Stimulated activated naive CD4-positive, alpha-beta T cell treated with Interleukin-2 at 50 U/mL for 16 hours (primary cell): ENCODE measurements around the gene PITX1.

Experiments used
- DNase-seq: peaks from one replicate; lab custom pipeline; 2025; lab: John Stamatoyannopoulos, UW

PITX1 gene

DNA sequence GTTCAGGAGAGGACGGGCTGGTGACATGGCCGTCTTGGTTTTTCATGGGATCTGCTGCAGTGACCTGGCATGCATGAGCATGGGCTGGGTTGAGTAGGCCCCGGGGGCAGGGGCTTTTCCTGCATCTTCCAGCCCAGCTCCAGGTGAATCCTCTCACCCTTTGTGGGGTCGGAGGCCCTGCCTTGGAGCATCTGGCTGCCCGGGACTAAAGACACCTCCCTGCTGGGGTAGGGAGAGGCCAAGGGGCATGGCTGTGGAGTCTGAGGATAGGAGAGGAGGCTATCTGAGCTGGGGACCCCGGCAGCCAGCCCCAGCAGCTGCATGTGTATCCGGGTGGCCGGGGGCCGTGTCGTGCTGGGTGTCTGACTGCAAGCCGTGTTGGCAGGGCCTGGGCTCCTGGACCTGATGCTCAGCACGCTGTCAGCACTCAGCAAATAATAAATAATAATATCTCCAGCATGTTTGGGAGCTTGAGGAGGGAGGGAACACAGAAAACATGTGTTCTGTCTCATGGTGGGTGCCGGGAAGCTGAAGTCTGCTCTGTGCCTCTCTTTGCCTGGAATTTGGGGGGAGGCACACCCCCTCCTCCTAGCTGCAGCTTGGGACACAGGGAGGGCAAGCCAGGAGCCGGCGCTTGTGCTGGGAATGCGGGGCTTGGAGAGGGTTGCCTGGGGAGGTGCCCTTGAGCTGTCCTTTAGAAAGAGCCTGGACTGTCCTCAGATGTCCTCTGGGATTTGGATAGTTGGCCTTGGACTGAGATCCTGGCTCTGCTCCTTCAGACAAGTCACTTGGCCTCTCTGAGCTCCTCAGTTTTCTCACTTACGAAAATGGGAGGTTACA lies 28.4 kb upstream of the PITX1 start:
- DNase-seq: no peak

DNA sequence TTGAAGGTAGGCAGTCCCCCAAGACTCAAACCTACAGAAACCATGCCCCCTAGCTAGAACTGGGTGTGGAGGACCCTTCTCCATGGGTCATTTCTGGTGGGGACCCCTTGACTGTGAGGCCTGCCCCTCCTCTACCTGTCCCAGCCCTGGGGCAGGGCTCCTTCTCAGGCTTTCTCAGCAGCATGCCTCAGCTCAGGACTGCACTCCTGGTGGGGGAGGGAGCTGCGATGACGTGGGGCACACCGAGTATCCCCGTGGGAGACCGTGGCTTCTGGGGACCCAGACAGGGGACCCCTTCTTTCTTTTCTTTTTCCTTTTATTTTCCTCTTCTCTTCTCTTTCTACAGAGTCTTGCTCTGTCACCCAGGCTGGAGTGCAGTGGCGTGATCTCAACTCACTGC lies 27.0 kb upstream of the PITX1 start:
- DNase-seq: no peak

DNA sequence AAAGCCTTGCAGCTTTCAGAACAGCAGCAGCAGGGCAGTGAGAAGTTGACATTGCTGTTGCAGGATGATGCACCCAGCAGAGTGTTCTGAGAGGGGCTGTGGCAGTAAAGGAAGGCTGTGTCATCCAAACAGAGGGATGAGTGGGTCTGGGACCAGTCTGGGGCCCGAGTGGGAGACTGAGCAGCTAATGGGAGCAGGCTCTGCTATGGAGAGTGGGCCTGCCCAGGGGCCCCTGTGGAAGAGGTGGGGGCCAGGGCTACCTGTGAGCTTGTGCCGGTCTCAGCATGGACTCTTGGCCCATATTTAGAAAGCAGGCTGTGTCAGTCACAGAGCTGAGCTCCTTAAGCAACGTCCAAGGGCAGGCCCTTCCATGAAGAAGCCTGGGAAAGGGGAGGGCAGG lies 26.0 kb upstream of the PITX1 start:
- DNase-seq: no peak

DNA sequence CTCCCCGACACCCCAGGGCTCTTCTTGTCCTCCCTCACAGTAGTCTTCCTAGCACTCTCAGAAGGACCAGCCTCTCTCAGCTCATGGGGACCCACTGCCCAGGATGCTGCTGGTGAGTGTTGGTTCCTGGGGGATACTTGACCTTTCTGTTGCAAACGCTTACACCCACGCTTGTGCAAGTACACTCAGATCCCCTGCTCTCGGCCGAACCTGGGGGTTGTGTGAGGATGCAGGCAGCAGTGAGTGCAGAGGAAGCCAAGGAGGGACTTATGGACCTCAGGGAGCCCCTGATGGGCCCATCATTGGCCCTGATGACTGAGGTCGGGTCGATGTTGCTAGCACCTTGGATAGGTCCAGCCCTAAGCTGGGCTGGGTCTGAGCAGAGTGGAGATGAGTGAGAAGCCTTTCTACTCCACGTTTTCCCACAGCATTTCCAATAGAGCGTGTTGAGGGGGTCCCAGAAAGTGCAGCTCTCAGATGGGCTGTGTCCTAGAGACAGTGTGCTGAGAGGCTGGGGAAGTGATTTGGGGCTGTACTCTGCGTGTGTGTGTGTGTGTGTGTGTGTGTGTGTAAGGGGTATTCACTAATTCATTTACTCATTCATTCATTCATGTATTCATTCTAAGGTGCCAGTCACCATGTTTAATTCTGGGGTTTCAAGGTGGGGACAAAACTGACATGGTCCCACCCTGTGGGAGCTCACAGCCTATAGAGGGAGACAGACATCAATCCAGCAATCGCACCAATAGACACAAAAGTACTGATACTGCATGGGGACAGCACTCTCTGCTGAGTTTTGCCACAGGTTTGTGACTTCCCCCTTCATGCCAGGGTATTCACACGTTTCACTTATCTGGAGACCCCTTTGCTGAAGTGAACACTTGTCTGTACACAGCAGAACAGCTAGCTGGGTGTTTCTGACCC lies 25.2 kb upstream of the PITX1 start:
- DNase-seq: no peak

DNA sequence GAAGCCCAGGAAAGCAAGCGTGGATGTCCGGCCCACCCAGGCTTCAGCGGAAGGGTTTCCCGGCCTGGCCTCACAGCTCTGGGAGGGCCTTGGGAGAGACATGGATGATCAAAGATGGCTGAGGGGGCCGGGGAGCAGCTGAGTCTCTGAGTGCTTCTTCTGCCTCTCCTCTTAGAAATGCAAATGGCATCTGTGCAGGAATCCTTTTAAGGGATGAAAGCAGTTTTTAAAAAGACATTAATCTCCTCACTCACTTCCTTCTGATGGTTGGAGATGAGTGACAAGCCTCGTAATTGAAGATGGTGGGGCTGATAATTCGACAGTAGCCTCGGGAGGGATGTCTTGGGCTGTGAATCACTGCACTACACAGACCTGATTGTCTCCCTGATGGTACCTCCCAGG lies 24.3 kb upstream of the PITX1 start:
- DNase-seq: no peak

DNA sequence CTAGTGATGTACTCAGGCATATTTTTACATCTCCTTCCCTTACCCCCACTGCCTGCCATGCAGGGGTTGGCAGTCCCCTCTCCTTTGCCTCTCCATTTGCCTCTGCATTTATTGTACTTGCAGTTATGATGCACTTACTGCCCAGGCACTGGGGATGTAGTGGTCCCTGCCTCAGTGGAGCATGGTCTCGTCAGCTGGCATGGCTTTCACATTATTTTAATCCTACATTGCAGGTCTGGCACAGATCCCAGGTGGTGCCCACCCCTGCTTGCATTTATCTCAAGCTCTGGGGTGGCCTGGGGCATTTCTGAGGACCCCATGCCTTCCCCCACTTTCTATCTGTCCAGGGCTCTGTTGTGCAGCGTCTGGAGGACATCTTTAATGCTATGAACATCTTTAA lies 23.2 kb upstream of the PITX1 start:
- DNase-seq: no peak

DNA sequence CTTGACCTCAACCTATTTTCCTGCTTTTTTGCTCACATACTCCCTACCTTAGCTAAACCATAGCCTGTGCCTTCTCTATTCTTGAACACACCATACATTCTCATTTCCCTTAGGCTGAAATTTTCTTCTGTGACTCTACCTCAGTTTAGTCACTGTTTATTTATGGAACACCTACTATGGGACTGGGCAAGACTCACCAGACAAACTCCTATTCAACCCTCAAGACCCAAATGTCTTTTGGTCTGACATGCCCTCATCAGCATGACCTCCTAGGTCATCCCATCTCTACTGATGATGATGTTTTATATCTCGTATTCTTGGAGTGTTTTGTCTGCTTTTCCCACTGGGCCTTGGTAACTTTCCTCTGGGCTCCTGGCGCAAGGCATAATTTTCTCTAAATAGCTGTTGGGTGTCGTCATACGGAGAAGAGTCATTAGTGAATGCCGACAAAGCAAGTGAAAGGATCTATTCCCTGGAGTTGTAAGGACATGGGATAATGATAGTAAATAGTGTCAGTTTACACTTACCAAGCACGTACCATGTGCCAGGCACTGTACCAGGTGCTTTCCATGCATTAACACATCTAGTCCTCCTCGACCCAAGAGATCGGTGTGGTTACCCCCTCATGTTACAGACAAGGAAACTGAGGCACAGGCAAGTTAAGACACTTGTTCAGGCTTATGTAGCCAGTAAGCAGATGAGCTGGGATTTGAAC lies 22.4 kb upstream of the PITX1 start:
- no peak for DNase-seq

DNA sequence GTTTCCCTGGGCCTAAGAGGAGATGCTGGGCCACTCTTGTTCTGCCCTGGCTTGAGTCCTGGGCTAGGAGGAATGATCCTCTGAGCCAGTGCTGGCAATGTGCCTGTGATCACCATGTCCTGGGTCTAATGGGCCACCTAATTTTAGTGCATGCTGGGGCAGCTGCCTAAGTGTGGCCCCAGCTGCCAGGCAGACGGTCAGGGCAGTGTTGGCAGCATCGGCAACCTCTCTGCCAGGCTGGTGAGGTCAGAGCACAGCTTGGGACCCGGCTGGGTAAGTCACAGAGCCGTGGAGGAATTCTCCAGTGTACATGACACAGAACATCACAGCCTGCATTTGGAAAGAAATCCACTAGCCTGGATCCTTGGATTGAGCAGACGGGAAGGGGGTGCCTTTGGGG lies 21.4 kb upstream of the PITX1 start:
- DNase-seq: no peak

DNA sequence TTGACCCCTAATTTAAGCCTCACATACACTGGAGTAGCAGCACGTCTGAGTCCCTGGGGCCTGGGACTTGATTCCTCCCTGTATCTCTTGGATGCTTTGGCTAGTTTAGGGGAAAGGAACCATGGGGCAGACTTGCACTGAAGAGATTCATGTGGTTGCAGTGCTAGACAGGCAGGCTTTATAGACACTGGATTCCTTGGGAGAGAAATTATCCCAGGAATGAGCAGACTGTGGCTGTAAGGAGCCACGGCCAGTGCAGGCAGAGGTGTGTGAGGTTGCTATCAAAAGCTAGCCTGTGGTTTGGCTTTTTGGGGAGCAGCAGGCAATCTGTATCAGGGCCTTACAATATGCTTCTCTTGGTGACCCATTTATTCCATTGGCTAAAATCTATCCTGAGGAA lies 20.5 kb upstream of the PITX1 start:
- no peak for DNase-seq

DNA sequence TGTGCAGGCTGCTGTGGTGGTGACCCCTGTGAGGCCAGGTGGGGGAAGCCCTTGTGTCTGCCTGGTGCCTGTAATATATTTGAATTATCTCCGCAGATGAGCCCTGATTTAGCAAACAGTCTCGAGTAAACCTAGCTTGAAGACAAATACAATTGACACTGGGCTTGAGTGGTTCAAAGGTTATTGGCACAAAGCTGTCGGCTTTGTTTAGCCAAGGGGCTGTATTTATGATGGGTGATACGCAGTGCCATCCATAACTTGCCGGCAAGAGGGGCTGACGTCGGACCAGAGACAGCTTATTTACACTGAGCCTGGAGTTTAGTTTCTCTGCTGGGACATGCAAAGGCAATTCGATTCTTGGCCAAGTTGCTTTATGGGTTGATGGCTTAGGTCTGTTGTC lies 20.0 kb upstream of the PITX1 start:
- no peak for DNase-seq

DNA sequence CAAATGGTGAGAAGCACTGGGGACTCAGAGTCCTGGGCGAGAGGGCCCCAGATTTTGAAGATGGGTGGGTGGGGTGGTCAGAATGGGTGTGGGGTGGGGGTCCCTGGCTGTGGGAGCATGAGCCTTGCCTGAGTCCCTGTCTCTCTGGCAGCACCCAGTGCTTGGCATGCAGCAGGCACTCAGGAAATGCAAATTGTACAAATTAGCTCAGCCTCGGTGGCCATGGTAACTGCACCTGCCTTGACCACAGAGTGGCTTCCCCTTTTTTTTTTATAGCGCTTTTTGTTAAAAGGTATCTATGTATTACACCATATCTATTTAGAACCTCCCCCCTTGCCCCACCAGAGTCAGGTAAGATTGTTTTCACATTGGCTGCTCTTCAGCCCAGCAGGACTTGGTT lies 19.2 kb upstream of the PITX1 start:
- DNase-seq: no peak

DNA sequence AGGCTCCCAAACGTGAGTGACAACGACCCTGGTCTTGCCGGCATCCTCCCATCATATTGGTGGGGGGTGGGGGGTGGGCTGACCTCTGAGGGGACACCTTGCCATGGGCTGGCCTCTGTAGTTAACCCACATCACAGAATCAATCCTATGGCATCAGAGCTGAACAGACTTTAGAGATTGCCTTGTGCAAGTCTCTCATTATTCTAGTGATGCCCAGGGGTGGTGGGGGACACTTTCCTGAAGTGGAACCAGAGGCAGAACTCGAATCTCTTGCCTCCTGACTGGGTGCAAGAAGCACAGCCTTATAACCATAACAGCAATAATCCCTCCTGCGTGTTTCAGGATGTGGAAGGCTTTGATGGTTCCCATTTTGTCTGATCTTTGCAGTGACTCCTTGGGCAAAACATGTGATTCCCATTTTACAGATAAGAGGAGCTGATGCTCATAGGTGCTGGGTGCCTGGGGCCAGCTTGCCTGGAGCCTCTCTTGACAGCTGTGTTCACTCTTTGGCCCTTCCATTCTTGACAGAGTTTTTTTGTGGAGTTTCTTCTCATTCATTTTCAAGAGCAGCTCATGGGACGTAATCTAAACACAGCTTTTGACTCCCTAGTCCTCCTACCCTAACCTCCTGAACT lies 18.6 kb upstream of the PITX1 start:
- no peak for DNase-seq

DNA sequence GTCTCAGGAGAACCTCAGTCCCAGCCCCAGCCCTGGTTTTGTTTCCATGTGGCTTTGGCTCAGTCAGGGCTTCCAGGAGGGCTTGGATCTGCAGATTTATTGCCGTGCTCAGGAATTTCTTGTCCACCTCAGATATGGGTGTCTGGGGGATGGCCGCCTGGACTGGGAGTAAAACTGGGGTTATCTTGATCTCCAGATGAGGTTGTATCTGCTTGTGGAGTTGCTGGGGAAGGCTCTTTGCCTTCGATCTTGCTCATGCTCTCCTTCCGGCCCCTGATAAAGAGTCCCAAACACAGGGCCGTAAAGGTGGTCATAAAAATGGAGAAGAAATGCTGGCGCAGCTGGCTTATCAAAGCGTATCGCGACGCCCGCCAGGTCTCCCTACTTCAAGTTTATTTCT lies 17.8 kb upstream of the PITX1 start:
- no peak for DNase-seq

DNA sequence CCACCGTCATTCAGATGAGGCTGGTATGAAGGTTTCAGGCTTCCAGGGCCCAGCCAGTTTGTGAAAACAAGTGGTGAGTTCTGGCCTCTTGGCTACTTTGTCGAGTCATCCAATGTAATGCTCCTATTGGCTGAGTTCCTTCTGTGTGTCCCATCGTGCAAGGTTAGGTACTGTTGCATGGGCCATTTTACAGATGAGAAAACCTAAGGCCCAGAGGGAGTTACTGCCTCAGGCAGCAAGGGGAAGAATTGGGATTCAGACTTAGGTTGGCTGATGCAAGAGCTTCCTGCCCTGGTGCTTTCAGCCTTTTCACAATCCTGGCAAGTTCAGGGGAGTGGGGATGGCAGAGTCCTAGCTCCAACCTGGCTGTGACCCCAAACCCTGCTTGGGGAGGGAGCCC lies 17.4 kb upstream of the PITX1 start:
- no peak for DNase-seq

DNA sequence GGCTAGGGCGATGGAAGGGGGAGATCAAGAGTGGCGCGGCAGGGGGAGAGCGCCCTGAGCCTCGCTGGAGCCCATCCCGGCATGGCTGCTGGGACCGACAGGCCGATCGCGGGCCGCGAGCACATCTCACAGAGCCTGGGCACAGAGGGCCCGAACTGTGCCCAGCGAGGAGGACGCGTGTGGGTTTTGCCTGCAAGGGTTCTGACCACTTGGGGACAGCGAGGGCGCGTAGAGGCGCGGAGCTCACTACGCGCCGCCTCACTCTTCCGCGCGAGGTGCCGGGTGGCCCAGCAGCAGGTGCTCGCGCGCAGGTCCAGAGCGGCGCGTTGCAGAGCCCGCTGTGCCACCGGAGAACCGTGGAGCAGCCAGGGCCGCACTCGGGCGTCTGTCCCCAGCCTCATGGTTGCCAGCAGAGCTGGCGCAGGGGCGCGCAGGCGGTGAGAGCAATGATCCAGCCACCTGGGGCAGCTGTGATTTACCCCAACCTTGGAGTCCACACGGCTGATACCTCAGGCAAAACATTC lies 16.3 kb upstream of the PITX1 start:
- no peak for DNase-seq

DNA sequence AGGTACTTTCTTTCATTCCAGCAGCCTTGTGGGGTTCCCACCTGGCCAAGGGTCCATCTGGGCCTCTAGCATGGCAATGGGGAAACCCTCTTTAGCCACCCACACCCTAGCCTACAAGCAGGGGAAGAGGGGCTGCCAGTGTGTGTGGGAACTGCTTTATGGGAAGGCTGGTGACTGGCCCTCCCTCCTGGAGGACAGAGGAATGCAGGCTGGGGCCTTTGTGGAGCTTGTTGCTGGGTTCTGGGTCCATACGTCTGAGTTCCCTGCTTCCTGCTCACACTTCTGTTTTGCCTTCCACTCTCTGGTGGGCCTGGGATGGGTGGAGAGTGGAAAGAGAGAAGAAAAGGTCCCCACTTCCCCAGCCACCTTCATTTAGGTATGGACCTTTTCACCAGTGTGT lies 14.9 kb upstream of the PITX1 start:
- no peak for DNase-seq

DNA sequence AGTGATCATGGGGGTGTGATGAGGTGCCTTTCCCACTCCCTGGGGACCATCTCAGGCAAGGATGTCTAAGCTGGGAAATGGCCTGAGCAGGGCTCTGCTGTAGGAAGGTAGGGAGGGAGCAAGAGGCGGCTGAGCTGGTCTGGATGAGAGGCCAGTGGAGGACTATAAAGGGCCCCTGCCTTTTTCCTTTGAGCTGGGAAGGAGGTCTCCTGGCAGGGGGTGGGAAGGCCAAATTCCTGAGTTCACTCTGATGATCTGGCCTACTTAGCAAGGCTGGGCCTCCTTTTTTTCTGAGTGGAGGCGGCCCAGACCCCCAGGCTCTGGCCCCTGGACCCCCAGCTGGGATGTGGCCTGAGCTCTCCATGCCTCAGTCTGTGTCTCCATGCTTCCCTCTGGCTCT lies 14.3 kb upstream of the PITX1 start:
- DNase-seq: no peak

DNA sequence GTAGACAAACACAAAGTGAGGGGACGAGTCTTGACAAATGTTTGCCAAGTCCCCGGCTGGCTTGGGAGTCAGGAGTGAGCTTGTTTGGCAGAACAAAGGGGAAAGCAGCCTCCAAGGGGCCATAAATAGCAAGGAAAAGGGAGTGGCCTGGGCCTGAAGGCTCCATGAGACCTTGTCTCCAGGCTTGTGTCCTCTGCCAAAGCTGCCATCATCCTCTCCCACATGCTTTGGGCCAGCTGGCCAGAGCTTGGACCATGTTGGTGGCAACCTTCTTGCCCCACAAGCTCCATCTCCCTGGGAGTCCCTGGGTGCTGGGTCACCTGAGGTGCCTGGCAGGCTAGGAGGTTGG lies 13.3 kb upstream of the PITX1 start:
- no peak for DNase-seq

DNA sequence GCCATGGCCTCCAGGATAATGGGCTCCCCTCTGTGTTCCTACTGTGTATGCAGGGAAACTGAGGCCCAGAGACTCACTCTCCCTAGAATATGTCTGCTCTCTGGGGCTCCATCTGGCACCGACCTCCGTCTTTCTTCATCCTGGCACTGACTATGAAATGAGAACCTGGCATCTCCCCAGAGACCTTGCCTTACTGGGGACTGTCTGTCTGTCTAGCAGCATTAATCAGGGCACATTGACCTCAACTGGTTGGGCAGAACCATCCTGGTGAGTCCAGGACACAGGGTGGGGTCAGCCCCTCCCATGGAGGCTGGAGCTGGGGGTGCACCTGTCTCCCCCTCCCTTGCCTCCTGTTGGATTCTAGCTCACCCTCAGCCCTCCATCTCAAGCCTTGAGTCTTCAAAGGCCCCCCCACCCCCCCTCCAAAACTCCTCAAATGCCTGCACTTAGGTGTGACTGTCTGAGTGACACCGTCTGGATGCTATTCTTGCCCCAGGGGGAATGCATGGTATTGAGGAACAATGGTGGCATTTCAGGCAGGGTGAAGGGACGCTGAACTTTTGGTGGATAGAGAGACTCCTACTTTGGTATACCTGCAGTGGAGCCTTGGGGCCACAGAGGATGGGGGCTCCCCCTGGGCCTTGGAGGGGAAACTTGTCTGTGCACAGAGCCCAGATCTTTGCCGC lies 12.8 kb upstream of the PITX1 start:
- no peak for DNase-seq

DNA sequence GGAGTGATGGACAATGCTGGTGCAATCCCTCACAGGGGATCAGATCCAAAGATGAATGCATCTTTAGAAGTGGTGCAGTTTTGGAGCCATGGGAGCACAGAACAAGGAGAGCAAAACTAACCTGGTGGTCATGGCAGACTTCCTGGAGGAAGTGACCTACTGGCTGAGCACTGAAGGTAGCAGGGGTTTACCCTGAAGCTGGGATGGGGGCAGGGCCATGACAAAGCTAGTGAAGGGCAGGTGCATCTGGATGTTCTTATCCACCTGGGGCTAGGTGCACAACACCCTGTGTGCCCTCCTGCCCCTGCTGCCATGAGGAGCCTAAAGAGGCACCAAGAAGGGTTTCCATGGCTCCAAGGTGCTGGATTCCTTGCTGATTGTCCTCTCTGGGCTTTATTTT lies 11.5 kb upstream of the PITX1 start:
- no peak for DNase-seq

DNA sequence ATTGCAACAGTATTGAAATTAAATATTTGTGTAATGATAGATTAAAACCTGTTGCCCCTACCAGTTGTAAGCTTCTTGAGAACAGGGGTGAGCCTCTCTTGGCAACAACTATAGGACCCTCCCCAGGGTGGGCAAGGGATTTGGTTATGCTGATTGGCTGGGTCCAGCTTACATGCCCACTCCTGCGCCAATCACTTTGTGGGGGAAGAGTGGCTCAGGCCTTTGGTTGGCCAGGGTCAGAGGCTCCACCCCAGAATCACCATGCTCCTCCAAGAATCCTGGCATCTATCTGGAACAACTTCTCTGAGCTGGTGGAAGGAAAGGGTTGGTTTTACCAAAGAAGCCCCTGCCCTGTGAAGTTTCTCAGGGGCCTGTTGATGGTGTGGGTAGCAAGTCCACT lies 8.6 kb upstream of the PITX1 start:
- DNase-seq: no peak

DNA sequence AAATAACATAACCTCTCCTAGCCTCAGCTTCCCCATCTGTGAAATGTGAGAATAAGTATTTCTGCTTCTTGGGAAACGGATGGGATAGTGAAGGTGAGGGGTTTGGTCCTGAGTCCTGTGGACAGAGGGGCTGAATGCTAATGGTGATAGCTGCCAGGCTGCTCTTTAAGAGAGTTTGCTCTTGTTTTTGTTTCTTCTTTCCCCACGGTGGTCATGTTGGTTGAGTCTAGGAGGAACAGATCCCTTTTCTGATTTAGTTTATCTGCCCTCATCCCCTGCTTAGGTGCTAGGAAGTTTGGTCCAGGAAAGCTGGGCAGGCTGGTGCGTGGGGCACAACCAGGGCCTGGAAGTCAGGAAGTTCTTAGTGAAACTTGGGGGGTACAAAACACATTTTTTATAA lies 7.7 kb upstream of the PITX1 start:
- DNase-seq: no peak
